ENCODE measurements around the gene CPA1. TPM values are rescaled to one million over a fixed set of nuclear protein-coding genes. Genes with fewer than 3 reads are reported as not detected.

The CPA1 gene
- total RNA-seq, 2 donors from 2014 or later: 35.4 TPM; not detected in 1

DNA sequence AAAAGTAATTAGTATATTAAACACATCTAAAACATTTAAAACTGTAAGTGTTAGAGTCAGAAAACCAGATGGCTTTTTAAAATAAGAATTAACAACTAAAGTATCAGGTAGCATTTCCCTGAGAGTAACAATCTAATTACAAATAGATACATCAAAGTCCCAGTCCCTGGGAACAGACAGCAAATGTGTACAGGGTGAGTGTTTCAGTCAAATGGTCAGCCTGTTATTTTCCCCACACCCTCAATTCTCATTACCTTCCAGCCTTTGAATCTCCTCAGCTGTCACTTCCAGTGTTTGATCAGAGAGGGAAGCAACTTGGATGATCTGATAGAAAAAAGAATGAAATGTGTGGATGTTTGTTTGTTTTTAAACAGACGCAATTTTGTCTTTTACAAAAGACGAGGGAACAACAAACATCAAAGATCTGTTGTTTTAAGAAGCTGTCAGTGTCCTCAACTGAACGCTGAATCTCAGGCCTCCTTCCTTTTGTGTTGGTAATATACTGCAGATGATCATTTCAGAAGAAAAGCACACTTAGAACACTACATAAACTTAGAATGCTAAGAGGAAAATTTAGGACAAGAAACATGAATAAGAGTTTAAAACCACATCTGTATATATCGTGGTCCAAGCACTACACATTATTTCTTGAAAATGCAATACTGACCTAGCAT lies 30.7 kb downstream of the CPA1 start:
- intact Hi-C loops (cut with DNase I): no loop called here
- H3K9me3 ChIP-seq: no peaks in the 10 kb centered on the region
- H3K27me3 ChIP-seq: no peaks in the 10 kb centered on the region
- TF ChIP-seq, protein P1, sequence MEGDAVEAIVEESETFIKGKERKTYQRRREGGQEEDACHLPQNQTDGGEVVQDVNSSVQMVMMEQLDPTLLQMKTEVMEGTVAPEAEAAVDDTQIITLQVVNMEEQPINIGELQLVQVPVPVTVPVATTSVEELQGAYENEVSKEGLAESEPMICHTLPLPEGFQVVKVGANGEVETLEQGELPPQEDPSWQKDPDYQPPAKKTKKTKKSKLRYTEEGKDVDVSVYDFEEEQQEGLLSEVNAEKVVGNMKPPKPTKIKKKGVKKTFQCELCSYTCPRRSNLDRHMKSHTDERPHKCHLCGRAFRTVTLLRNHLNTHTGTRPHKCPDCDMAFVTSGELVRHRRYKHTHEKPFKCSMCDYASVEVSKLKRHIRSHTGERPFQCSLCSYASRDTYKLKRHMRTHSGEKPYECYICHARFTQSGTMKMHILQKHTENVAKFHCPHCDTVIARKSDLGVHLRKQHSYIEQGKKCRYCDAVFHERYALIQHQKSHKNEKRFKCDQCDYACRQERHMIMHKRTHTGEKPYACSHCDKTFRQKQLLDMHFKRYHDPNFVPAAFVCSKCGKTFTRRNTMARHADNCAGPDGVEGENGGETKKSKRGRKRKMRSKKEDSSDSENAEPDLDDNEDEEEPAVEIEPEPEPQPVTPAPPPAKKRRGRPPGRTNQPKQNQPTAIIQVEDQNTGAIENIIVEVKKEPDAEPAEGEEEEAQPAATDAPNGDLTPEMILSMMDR (IDR thresholded peaks at IDR 0.05): no peak
- H3K4me1 ChIP-seq: no peaks in the 10 kb centered on the region
- H3K36me3 ChIP-seq: no peaks in the 10 kb centered on the region
- H3K9ac ChIP-seq (ENCODE audit: low read depth in 2 of 2, low read length in 2 of 2): no peak overlapping the region
- no peak overlapping the region for H3K27ac ChIP-seq
- no peak overlapping the region for H3K4me3 ChIP-seq
- DNase-seq: no peak

DNA sequence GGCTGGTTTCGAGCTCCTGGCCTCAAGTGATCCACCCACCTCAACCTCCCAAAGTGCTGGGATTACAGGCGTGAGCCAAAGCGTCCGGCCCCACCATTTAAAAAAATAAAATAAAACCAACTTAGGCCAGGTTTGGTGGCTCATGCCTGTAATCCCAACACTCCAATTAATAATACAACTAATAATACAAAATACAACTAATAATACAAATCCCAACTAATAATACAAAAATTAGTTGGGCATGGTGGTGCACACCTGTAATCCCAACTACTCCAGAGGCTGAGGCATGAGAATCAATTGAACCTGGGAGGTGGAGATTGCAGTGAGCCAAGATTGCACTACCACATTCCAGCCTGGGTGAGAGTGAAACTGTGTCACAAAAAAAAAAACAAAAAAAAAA lies 32.9 kb downstream of the CPA1 start:
- no peaks in the 10 kb centered on the region for H3K4me1 ChIP-seq
- intact Hi-C loops (cut with DNase I): no loop called here
- DNase-seq: no peak
- no peaks in the 10 kb centered on the region for H3K27me3 ChIP-seq
- H3K36me3 ChIP-seq: no peaks in the 10 kb centered on the region
- H3K9ac ChIP-seq (ENCODE audit: low read depth in 2 of 2, low read length in 2 of 2): no peak overlapping the region
- H3K4me3 ChIP-seq: no peak overlapping the region
- H3K9me3 ChIP-seq: no peaks in the 10 kb centered on the region
- no peak overlapping the region for H3K27ac ChIP-seq
- TF ChIP-seq, protein P1 (IDR thresholded peaks at IDR 0.05): no peak

DNA sequence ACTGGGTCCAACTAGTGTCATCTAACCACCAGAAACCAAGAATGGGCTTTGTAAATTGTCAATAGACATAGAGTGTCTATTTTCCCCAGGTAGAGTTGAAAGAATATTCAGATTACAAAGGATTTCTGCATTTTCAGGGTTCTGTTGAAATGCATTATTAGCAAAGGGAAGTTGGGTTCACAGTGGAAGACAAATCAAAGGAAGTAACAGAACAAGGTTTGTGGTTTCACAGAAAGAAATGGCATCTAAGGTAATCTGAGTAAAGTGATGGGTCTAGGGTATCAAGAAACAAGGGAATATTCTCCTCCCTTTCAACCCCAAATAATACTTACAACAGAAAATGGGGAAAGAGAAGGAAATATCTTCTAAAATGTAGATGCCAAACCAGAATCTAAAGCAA lies 34.7 kb downstream of the CPA1 start:
- Histone ChIP-seq H3K27ac (no peak overlapping the region), H3K4me3 (no peak overlapping the region), H3K4me1 (no peaks in the 10 kb centered on the region), H3K9me3 (no peaks in the 10 kb centered on the region), H3K9ac (ENCODE audit: low read depth in 2 of 2, low read length in 2 of 2) (no peak overlapping the region), H3K27me3 (no peaks in the 10 kb centered on the region), H3K36me3 (no peaks in the 10 kb centered on the region)
- no peak for DNase-seq
- TF ChIP-seq, protein P1 (IDR thresholded peaks at IDR 0.05): no peak
- intact Hi-C loops (cut with DNase I): no loop called here

DNA sequence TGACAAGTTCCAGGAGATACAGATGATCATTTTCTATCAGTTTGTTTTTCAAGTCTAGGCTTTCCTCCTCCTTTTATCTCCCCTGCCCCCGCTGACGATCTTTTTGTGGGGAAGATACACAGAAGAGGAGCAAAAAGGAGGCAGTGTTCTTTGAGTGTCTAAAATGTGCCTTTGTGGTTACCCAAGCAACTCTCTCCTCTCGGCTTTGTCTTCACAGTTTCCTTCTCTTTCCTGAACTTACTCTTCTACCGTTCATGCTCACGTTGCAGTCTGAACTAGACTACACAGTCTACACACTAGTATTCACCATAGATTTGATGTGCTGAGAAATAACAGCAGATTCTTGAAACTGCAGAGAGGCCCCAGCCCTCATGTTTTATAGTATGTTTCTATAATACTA lies 36.9 kb downstream of the CPA1 start:
- Histone ChIP-seq H3K9ac (ENCODE audit: low read depth in 2 of 2, low read length in 2 of 2) (no peak overlapping the region), H3K36me3 (no peaks in the 10 kb centered on the region), H3K4me1 (no peaks in the 10 kb centered on the region), H3K27me3 (no peaks in the 10 kb centered on the region), H3K9me3 (no peaks in the 10 kb centered on the region), H3K27ac (no peak overlapping the region), H3K4me3 (no peak overlapping the region)
- DNase-seq: no peak
- intact Hi-C loops (cut with DNase I): no loop called here
- TF ChIP-seq, protein P1 (IDR thresholded peaks at IDR 0.05): no peak

DNA sequence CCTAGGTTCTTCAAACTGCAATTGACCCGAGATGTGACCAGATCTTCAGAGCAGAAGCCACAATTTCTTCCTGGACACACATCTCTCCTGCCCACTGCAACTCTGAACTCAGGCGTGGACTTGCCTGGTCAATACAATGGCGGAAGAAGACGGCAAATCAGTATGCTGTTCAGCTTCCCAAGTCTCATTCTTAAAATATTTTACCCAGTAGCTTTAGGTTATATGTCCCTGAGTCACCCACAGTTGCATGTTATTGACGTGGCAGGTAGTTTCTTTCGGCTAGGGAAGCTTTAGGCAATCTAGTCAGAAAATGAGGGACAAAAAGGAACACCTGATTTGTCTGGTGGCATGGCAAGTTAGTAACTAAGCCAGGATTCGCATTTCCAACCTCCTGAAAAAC lies 38.0 kb downstream of the CPA1 start:
- Histone ChIP-seq H3K4me3 (no peak overlapping the region), H3K9ac (ENCODE audit: low read depth in 2 of 2, low read length in 2 of 2) (no peak overlapping the region), H3K36me3 (no peaks in the 10 kb centered on the region), H3K27ac (no peak overlapping the region), H3K27me3 (no peaks in the 10 kb centered on the region), H3K9me3 (no peaks in the 10 kb centered on the region), H3K4me1 (no peaks in the 10 kb centered on the region)
- TF ChIP-seq, protein P1 (IDR thresholded peaks at IDR 0.05): no peak
- no peak for DNase-seq
- intact Hi-C loops (cut with DNase I): no loop called here
